Measurements from ENCODE around the gene DDRGK1.

The DDRGK1 gene

DNA sequence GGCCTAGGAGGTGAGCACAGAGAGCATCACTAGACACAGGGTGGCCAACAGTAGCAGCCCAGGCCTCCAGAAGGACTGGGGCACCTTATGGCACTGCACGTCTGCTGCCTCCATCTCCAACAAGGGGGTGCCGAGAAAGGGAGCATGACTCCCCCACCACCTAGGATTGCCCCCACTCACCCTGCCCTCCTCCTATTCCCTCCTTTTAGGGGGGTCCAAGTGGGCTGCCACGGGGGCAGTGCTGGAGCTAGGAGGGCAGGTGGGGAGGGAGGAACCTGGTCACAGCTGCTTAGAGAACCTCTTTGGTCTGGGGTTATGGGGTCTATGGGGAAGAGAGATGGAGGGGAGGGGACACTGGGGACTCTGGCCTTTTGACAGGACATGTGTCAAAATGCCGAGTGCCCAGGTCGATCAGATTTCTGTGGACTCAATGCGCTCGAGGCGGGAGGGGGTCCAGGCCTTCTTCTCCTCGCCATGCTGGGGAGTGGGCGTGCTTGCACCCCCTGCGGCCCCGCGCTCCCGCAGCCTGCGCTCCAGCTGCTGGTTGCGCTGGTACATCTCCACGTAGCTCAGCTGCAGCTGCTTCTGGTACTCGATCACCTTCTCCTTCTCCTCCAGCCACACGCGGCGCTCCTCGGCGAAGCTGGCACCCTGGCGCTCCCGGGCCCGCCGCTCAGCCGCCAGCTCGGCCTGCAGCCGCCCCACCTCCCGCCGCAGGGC lies 40.3 kb downstream of the DDRGK1 start:
- no peak overlapping the region for H3K27ac ChIP-seq (ENCODE audit: low read depth, low read length)
- H4K20me1 ChIP-seq (ENCODE audit: control insufficient read depth, insufficient read depth, low read depth, low read length) = peaks cover 2% of the 10 kb centered on the region; the same call in 1 of the 2 replicates
- H3K4me2 ChIP-seq (ENCODE audit: low read length) = no peak overlapping the region
- TF ChIP-seq EZH2phosphoT487 (IDR thresholded peaks at IDR 0.05; ENCODE audit: borderline replicate concordance, low read length) = no peak
- TF ChIP-seq, protein P1, sequence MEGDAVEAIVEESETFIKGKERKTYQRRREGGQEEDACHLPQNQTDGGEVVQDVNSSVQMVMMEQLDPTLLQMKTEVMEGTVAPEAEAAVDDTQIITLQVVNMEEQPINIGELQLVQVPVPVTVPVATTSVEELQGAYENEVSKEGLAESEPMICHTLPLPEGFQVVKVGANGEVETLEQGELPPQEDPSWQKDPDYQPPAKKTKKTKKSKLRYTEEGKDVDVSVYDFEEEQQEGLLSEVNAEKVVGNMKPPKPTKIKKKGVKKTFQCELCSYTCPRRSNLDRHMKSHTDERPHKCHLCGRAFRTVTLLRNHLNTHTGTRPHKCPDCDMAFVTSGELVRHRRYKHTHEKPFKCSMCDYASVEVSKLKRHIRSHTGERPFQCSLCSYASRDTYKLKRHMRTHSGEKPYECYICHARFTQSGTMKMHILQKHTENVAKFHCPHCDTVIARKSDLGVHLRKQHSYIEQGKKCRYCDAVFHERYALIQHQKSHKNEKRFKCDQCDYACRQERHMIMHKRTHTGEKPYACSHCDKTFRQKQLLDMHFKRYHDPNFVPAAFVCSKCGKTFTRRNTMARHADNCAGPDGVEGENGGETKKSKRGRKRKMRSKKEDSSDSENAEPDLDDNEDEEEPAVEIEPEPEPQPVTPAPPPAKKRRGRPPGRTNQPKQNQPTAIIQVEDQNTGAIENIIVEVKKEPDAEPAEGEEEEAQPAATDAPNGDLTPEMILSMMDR (IDR thresholded peaks at IDR 0.05; ENCODE audit: low read depth, low read length, poor library complexity, severe bottlenecking) = no peak
- H3K4me1 ChIP-seq (ENCODE audit: control insufficient read depth, low read length) = peaks cover 3% of the 10 kb centered on the region; the same call in 1 of the 2 replicates
- no peaks in the 10 kb centered on the region for H3K9me2 ChIP-seq (replicated peaks; ENCODE audit: control insufficient read depth, low read length)
- H3K79me2 ChIP-seq (ENCODE audit: control insufficient read depth, low read length) = peaks cover 10% of the 10 kb centered on the region
- H3K9me3 ChIP-seq (ENCODE audit: control insufficient read depth, insufficient read depth, low read length) = no peaks in the 10 kb centered on the region
- peaks cover 18% of the 10 kb centered on the region for H3K27me3 ChIP-seq (ENCODE audit: control insufficient read depth, low read length)
- no peaks in the 10 kb centered on the region for H3F3A ChIP-seq (ENCODE audit: control insufficient read depth, insufficient read depth)
- peaks cover 4% of the 10 kb centered on the region for H3K36me3 ChIP-seq (ENCODE audit: control insufficient read depth, low read length)
- H3K4me3 ChIP-seq (ENCODE audit: low read length) = no peak overlapping the region

DNA sequence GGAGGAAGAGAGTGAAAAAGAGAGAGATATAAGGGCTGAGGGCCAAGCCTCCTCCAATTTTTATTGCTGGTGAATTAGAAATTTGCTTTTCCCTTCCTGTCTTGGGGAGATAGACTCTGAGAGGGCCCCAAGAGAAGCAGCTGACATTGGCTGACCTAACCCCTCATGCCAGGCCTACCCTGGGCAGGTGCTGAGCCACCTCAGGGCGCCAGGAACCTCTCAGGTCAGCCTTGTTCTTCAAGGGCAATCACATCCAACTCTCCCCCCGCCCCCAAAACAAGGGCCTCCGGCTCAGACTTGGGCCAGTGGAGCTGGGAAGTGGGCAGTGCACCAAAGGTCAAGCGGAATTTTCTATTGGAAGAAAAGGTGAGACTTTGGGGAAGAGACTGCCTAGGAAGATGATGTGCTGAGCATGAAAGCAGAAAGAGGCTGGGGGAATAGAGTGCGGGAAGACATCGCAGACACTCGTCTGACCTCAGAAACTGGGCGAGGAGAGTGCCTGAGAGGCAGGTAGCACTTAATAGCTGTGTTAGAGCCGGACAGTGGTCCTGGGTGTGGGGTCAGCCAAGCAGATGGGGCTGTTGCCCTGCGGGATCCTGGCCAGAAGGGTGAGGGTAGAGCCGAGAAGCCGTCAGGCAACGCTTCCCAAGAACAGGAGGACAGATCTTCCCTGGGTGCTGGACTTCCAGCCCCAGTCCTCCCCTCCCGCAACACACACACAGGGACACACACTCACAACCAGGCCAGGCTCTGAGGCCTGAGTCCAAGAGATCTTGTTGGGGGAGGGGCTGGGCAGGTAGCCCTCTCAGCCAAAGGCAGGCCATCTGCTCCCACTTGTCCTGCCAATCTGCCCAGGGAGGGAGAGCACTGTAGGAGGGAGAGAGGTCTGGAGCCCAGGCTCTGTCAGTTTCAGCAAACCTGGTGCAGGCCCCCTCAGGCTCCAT lies 41.1 kb downstream of the DDRGK1 start:
- Histone ChIP-seq H3K4me1 (ENCODE audit: control insufficient read depth, low read length) (peaks cover 8% of the 10 kb centered on the region), H3F3A (ENCODE audit: control insufficient read depth, insufficient read depth) (no peaks in the 10 kb centered on the region), H3K79me2 (ENCODE audit: control insufficient read depth, low read length) (peaks cover 18% of the 10 kb centered on the region), H3K36me3 (ENCODE audit: control insufficient read depth, low read length) (peaks cover 7% of the 10 kb centered on the region), H3K27ac (ENCODE audit: low read depth, low read length) (no peak overlapping the region), H3K4me3 (ENCODE audit: low read length) (no peak overlapping the region), H3K4me2 (ENCODE audit: low read length) (no peak overlapping the region), H3K9me2 (replicated peaks; ENCODE audit: control insufficient read depth, low read length) (no peaks in the 10 kb centered on the region), H3K9me3 (ENCODE audit: control insufficient read depth, insufficient read depth, low read length) (no peaks in the 10 kb centered on the region), H4K20me1 (ENCODE audit: control insufficient read depth, insufficient read depth, low read depth, low read length) (peaks cover 11% of the 10 kb centered on the region), H3K27me3 (ENCODE audit: control insufficient read depth, low read length) (peaks cover 10% of the 10 kb centered on the region)
- TF ChIP-seq EZH2phosphoT487 (IDR thresholded peaks at IDR 0.05; ENCODE audit: borderline replicate concordance, low read length) = no peak
- TF ChIP-seq, protein P1 (IDR thresholded peaks at IDR 0.05; ENCODE audit: low read depth, low read length, poor library complexity, severe bottlenecking) = no peak

DNA sequence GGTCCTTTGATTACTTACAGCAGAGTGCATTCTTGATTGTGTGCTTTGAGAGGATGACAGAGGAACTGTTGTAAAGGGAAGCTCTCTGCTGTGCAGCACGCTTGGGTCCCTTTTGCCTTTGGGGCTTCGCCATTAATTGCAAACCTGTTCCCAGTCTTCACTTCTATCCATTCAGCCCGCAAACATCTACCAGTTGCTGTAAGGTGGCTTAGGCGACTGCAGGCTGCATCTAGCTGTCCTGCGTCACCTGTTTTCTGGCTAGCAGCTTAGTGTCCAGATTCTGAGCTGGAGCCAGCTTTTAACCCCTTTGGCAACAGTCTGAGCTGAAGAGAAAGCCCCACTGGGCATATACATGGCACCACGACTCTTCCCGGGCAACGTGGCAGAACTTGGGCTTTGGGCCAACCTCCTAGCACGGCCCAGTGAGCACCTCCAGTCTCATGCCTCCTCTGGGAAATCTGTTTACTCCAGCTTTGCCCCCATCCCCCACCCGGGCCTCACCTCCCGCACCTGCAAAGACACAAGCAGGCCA lies 42.3 kb downstream of the DDRGK1 start:
- Histone ChIP-seq H3K4me2 (ENCODE audit: low read length) (no peak overlapping the region), H3K4me3 (ENCODE audit: low read length) (no peak overlapping the region), H3K79me2 (ENCODE audit: control insufficient read depth, low read length) (peaks cover 30% of the 10 kb centered on the region), H4K20me1 (ENCODE audit: control insufficient read depth, insufficient read depth, low read depth, low read length) (peaks cover 15% of the 10 kb centered on the region), H3K4me1 (ENCODE audit: control insufficient read depth, low read length) (peaks cover 19% of the 10 kb centered on the region), H3F3A (ENCODE audit: control insufficient read depth, insufficient read depth) (no peaks in the 10 kb centered on the region), H3K36me3 (ENCODE audit: control insufficient read depth, low read length) (peaks cover 12% of the 10 kb centered on the region), H3K27me3 (ENCODE audit: control insufficient read depth, low read length) (no peaks in the 10 kb centered on the region), H3K9me3 (ENCODE audit: control insufficient read depth, insufficient read depth, low read length) (no peaks in the 10 kb centered on the region), H3K9me2 (replicated peaks; ENCODE audit: control insufficient read depth, low read length) (no peaks in the 10 kb centered on the region), H3K27ac (ENCODE audit: low read depth, low read length) (no peak overlapping the region)
- TF ChIP-seq, protein P1 (IDR thresholded peaks at IDR 0.05; ENCODE audit: low read depth, low read length, poor library complexity, severe bottlenecking) = no peak
- TF ChIP-seq EZH2phosphoT487 (IDR thresholded peaks at IDR 0.05; ENCODE audit: borderline replicate concordance, low read length) = no peak
